ENCODE results near the gene TNNT3.
"Not testable (repeated sequence)": the region's sequence is repeated elsewhere in the genome, so short reads cannot be mapped to it uniquely, and the experiment has no call there.

Gene TNNT3

GRCh38 chr11:1881442-1882264 lies 37.9 kb upstream of the TNNT3 start:
- no peak for DNase-seq

GRCh38 chr11:1882265-1883238 lies 37.0 kb upstream of the TNNT3 start:
- no peak for DNase-seq

GRCh38 chr11:1883346-1884302 lies 35.9 kb upstream of the TNNT3 start:
- no peak for DNase-seq

- no peak for DNase-seq
Measured at GRCh38 chr11:1884303-1884700, 35.2 kb upstream of the TNNT3 start.

- not testable (repeated sequence) for DNase-seq
Measured at GRCh38 chr11:1886551-1886950, 33.0 kb upstream of the TNNT3 start.

- no peak for DNase-seq
Measured at GRCh38 chr11:1887451-1888346, 31.8 kb upstream of the TNNT3 start.

- DNase-seq, result no peak
Measured at GRCh38 chr11:1888347-1888753, 31.2 kb upstream of the TNNT3 start.

- no peak for DNase-seq
Measured at GRCh38 chr11:1888811-1889210, 30.7 kb upstream of the TNNT3 start.

GRCh38 chr11:1889224-1889930 lies 30.1 kb upstream of the TNNT3 start:
- no peak for DNase-seq

- DNase-seq, result no peak
Measured at GRCh38 chr11:1889941-1890855, 29.3 kb upstream of the TNNT3 start.

GRCh38 chr11:1890856-1891830 lies 28.4 kb upstream of the TNNT3 start:
- no peak for DNase-seq

- no peak for DNase-seq
Measured at GRCh38 chr11:1891831-1892115, 27.7 kb upstream of the TNNT3 start, which contains the start of gene PRR33. Gene PRR33 (minus strand): TSS chr11:1891895. CDS start chr11:1890584, 1,311 bp downstream.

GRCh38 chr11:1892116-1892515 lies 27.4 kb upstream of the TNNT3 start:
- no peak for DNase-seq

- DNase-seq, result no peak
Measured at GRCh38 chr11:1892558-1892957, 26.9 kb upstream of the TNNT3 start.

GRCh38 chr11:1893581-1894359 lies 25.7 kb upstream of the TNNT3 start:
- DNase-seq, result no peak

GRCh38 chr11:1894759-1895158 lies 24.7 kb upstream of the TNNT3 start:
- DNase-seq, result no peak

GRCh38 chr11:1896468-1896867 lies 23.0 kb upstream of the TNNT3 start:
- no peak for DNase-seq

- DNase-seq, result no peak
Measured at GRCh38 chr11:1896923-1897322, 22.6 kb upstream of the TNNT3 start.

Measured in NCI-H2171 (cell line).